Adrenal gland (tissue), 5 donors: ENCODE results near the gene DCPS.

Experiments used
- POLR2A ChIP-seq, 2 donors: fragments of 450-650 bp; IDR thresholded peaks; one replicate each; pipeline ENCODE4 v1.6.1; 2017; ENCODE audit warnings: antibody characterized with exemption in 2 of 2, mild to moderate bottlenecking in 2 of 2, moderate library complexity in 1 of 2
- TF ChIP-seq, protein P1 (sequence below), 6 experiments: fragments of 450-650 bp in 4 of 6; fragments of 200-600 bp in 2 of 6; sonication (generic) in 1 of 6; IDR thresholded peaks; 1 replicate in 5 of 6; 2 replicates in 1 of 6; pipeline versions ENCODE4 v1.5.1 to v1.8.0; 2016 to 2021; ENCODE audit warnings: antibody characterized with exemption in 6 of 6, mild to moderate bottlenecking in 2 of 6, moderate library complexity in 1 of 6
- donor health status: DM: no; HTN: no; CAD: no.

DNA sequence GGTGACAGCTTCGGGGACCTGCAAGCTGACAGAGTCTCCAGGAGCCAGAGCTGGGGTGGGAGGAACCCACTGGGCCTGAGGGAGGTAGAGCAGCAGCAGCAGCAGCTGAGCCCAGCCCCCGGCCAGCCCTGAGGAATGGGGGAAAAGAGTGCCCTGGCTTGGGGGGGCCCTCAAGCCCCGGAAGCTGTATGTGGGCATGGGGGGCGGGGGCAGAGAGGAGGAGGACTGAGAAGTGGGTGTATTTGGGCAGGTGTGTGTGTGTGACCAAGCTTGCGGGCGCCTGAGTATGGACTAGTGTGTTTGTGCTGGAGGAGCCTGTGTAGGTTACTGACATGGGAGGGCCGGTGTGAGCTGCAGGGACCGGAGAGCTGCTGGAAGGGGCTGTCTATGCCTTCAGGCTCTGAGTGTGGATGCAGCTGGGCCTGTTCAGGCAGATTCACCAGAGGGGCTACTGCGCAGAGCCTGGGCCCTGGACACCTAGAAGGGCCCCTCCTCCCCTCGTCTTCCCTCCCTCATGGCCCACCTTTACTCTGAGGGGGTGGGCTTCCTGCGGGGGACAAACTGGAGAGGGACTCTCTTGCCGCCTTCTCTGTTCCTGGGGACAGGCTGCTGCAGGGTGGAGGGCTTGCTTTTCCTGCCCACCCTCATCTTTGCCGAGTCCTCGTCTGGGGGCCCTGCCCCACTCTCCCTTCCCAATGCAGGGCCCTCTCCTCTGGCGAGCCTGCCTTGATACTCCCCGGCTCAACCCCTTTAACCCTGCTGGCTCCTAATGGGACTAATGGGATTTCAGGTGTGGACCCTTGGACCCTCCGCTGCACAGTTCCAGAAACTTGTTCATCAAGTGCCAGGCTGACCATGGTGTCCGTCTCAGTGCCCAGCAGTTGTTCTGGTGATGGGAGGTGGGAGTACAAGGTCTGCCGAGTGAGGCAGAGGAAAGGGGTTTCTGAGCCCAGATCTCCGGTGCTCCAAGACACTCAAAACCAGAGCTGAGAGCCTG is 79.8 kb downstream of the DCPS start:
- TF ChIP-seq, protein P1, sequence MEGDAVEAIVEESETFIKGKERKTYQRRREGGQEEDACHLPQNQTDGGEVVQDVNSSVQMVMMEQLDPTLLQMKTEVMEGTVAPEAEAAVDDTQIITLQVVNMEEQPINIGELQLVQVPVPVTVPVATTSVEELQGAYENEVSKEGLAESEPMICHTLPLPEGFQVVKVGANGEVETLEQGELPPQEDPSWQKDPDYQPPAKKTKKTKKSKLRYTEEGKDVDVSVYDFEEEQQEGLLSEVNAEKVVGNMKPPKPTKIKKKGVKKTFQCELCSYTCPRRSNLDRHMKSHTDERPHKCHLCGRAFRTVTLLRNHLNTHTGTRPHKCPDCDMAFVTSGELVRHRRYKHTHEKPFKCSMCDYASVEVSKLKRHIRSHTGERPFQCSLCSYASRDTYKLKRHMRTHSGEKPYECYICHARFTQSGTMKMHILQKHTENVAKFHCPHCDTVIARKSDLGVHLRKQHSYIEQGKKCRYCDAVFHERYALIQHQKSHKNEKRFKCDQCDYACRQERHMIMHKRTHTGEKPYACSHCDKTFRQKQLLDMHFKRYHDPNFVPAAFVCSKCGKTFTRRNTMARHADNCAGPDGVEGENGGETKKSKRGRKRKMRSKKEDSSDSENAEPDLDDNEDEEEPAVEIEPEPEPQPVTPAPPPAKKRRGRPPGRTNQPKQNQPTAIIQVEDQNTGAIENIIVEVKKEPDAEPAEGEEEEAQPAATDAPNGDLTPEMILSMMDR (IDR thresholded peaks at IDR 0.05), result no peak
- TF ChIP-seq POLR2A (IDR thresholded peaks at IDR 0.05), result no peak
